Measurements from ENCODE around the gene OR10AG1. TPM values are rescaled to one million over a fixed set of nuclear protein-coding genes. Genes with fewer than 3 reads are reported as not detected.

Gene OR10AG1
- total and polyA plus RNA-seq, 2 of the 8 experiments (the other 6 are each of a cell fraction or from before 2014, with no cell fraction given): not detected

GRCh38 chr11:55949330-55949729, 20.4 kb downstream of the OR10AG1 start:
- no peaks in the 10 kb centered on the region for H3K79me1 ChIP-seq (ENCODE audit: low read depth, low read length)
- no peak overlapping the region for H3K4ac ChIP-seq (replicated peaks; ENCODE audit: insufficient read length, low read depth, low read length)
- no peak overlapping the region for H3K4me3 ChIP-seq (ENCODE audit: extremely low read depth in 1 of 4, insufficient read depth in 2 of 4, low read depth in 3 of 4, low read length in 4 of 4)
- no peak overlapping the region for H2BK15ac ChIP-seq (ENCODE audit: low read length)
- no peak overlapping the region for H3K27ac ChIP-seq (ENCODE audit: low read depth, low read length)
- peaks cover 0 to 3% (median 0%) of the 10 kb centered on the region in 4 experiments; a peak in 1 of 7 replicates for H3K4me1 ChIP-seq (replicated peaks in 1 of 4; ENCODE audit: control insufficient read depth in 3 of 4, insufficient read depth in 4 of 4, low read length in 3 of 4)
- H4K8ac ChIP-seq (ENCODE audit: extremely low read depth, insufficient read depth, low read length): no peak overlapping the region
- FAIRE-seq (no peak), DNase-seq (ENCODE audit: low read depth in 1 of 2, low spot score in 2 of 2) (no peak)
- no peak overlapping the region for H4K91ac ChIP-seq (replicated peaks; ENCODE audit: insufficient read length, low read length)
- no peak overlapping the region for H3K9ac ChIP-seq (replicated peaks in 1 of 4; ENCODE audit: extremely low read depth in 1 of 4, low read depth in 3 of 4, low read length in 3 of 4)
- TF ChIP-seq KDM4A (IDR thresholded peaks at IDR 0.05; ENCODE audit: low read depth, low read length, severe bottlenecking): no peak
- peak in 2 of 3 experiments; percentile 32 to 37; a peak in 2 of 4 replicates for TF ChIP-seq CTCF (IDR thresholded peaks at IDR 0.05; ENCODE audit: control extremely low read depth in 1 of 3, insufficient read depth in 1 of 3, low read depth in 1 of 3, low read length in 3 of 3)
- no peak for TF ChIP-seq TBP (IDR thresholded peaks at IDR 0.05; ENCODE audit: low read depth, low read length)
- peak; percentile 56 to 65 for TF ChIP-seq RAD21 (IDR thresholded peaks at IDR 0.05 in 1 of 2, conservative IDR thresholded peaks at IDR 0.05 in 1 of 2; ENCODE audit: low read depth in 2 of 2, low read length in 2 of 2)
- TF ChIP-seq CTBP2 (IDR thresholded peaks at IDR 0.05; ENCODE audit: borderline replicate concordance, insufficient read depth, insufficient read length, low read length): no peak
- no peak for TF ChIP-seq EGR1 (IDR thresholded peaks at IDR 0.05; ENCODE audit: borderline replicate concordance, low read depth, low read length)
- TF ChIP-seq CHD1 (IDR thresholded peaks at IDR 0.05; ENCODE audit: low read depth, low read length): no peak
- H3K36me3 ChIP-seq (ENCODE audit: control insufficient read depth in 2 of 4, insufficient read depth in 4 of 4, low read length in 3 of 4): no peaks in the 10 kb centered on the region
- WGBS, 2 experiments (ENCODE audit: extremely low coverage in 1 of 2, insufficient coverage in 1 of 2, insufficient read length in 1 of 2, insufficient replicate concordance in 2 of 2, low coverage in 1 of 2, low lambda C conversion rate in 2 of 2, missing lambda C conversion rate in 1 of 2): 81% methylated on average over 3 of the region's 4 CpGs; no CpG with 5 or more reads in 1 of the 2 experiments
- H3K27me3 ChIP-seq (replicated peaks in 1 of 4; ENCODE audit: control insufficient read depth in 3 of 4, extremely low read depth in 1 of 4, insufficient read depth in 3 of 4, low read length in 3 of 4): no peaks in the 10 kb centered on the region
- no peaks in the 10 kb centered on the region for H4K20me1 ChIP-seq (replicated peaks in 1 of 2; ENCODE audit: control insufficient read depth in 1 of 2, insufficient read depth in 2 of 2, low read length in 2 of 2)
- no peak overlapping the region for H3K23ac ChIP-seq (ENCODE audit: insufficient read length)
- POLR2A ChIA-PET (ENCODE audit: partially characterized antibody): no interaction called here
- 0 out of 2 replicates have a peak overlapping the region, but pooled peaks have one; percentile 77 for H2AFZ ChIP-seq (ENCODE audit: low read length)
- CTCF ChIA-PET (ENCODE audit: partially characterized antibody): interaction anchor here (1.3 to 1.4 kb wide), 2 partner anchors 10 to 140 kb away, joined by 3 to 5 read pairs; no protein-coding TSS in a partner anchor
- no peak overlapping the region for H2BK12ac ChIP-seq (ENCODE audit: low read depth, low read length)
- H3K56ac ChIP-seq (replicated peaks; ENCODE audit: insufficient read length, low read depth, low read length): no peak overlapping the region
- 0 out of 4 replicates have a peak, but pooled peaks cover 0 to 3% of the 10 kb centered on the region in 2 experiments for H3K9me3 ChIP-seq (ENCODE audit: insufficient read depth in 2 of 2, low read depth in 1 of 2, low read length in 1 of 2)
- no peak overlapping the region for H3K18ac ChIP-seq (ENCODE audit: extremely low read depth, low read length)
- H3K23me2 ChIP-seq (ENCODE audit: low read depth, low read length): no peaks in the 10 kb centered on the region
- H2BK120ac ChIP-seq (replicated peaks; ENCODE audit: low read depth, low read length): no peak overlapping the region
- no peak overlapping the region for H2BK20ac ChIP-seq (ENCODE audit: low read length)
- H3K4me2 ChIP-seq (ENCODE audit: insufficient read depth in 1 of 2, low read depth in 2 of 2, low read length in 2 of 2): no peak overlapping the region
- no peak overlapping the region for H2BK5ac ChIP-seq (ENCODE audit: low read depth, low read length)
- H3K14ac ChIP-seq (ENCODE audit: insufficient read length): no peak overlapping the region
- H2AK5ac ChIP-seq (ENCODE audit: low read depth, low read length): no peak overlapping the region
- no peak overlapping the region for H4K5ac ChIP-seq (ENCODE audit: insufficient read length, low read depth, low read length)
- no peaks in the 10 kb centered on the region for H3K79me2 ChIP-seq (ENCODE audit: control insufficient read depth in 1 of 2, insufficient read depth in 2 of 2, low read length in 2 of 2)

All from H1 (cell line).